Measurements from ENCODE around the gene TNFRSF9. TPM values are rescaled to one million over a fixed set of nuclear protein-coding genes. Genes with fewer than 3 reads are reported as not detected.

The TNFRSF9 gene
- total and polyA plus RNA-seq, 2 experiments from 2014 or later: not detected

GRCh38 chr1:7987528-7987927 lies 46.9 kb upstream of the TNFRSF9 start:
- Histone ChIP-seq H3K36me3 (ENCODE audit: insufficient read depth) (peaks cover 28% of the 10 kb centered on the region), H3K27me3 (ENCODE audit: insufficient read depth) (no peaks in the 10 kb centered on the region), H3K9me2 (ENCODE audit: insufficient read depth) (no peaks in the 10 kb centered on the region), H3K4me3 (no peak overlapping the region), H3K27ac (ENCODE audit: low read depth) (no peak overlapping the region), H3F3A (replicated peaks; ENCODE audit: low read depth) (peaks cover 9% of the 10 kb centered on the region; the same call in 1 of the 2 replicates), H3K79me2 (replicated peaks; ENCODE audit: insufficient read depth) (peaks cover 9% of the 10 kb centered on the region), H4K20me1 (replicated peaks; ENCODE audit: insufficient read depth) (no peaks in the 10 kb centered on the region), H3K4me1 (ENCODE audit: insufficient read depth) (peaks cover 2% of the 10 kb centered on the region; the same call in 1 of the 2 replicates), H2AFZ (no peak overlapping the region), H3K4me2 (no peak overlapping the region)
- no peak for ATAC-seq
- TF ChIP-seq, protein P1, sequence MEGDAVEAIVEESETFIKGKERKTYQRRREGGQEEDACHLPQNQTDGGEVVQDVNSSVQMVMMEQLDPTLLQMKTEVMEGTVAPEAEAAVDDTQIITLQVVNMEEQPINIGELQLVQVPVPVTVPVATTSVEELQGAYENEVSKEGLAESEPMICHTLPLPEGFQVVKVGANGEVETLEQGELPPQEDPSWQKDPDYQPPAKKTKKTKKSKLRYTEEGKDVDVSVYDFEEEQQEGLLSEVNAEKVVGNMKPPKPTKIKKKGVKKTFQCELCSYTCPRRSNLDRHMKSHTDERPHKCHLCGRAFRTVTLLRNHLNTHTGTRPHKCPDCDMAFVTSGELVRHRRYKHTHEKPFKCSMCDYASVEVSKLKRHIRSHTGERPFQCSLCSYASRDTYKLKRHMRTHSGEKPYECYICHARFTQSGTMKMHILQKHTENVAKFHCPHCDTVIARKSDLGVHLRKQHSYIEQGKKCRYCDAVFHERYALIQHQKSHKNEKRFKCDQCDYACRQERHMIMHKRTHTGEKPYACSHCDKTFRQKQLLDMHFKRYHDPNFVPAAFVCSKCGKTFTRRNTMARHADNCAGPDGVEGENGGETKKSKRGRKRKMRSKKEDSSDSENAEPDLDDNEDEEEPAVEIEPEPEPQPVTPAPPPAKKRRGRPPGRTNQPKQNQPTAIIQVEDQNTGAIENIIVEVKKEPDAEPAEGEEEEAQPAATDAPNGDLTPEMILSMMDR (conservative IDR thresholded peaks at IDR 0.05; ENCODE audit: low read depth in 2 of 2): no peak
- Mint-ChIP-seq H3K36me3 (ENCODE audit: low read depth) (peaks cover 51% of the 10 kb centered on the region), H3K27ac (no peak overlapping the region), H3K9me3 (no peaks in the 10 kb centered on the region), H3K27me3 (ENCODE audit: insufficient read depth, low read depth, poor library complexity) (peaks cover 12% of the 10 kb centered on the region), H3K4me1 (peaks cover 18% of the 10 kb centered on the region), H3K4me3 (no peak overlapping the region)
- DNase-seq (ENCODE audit: low spot score): no peak

DNA sequence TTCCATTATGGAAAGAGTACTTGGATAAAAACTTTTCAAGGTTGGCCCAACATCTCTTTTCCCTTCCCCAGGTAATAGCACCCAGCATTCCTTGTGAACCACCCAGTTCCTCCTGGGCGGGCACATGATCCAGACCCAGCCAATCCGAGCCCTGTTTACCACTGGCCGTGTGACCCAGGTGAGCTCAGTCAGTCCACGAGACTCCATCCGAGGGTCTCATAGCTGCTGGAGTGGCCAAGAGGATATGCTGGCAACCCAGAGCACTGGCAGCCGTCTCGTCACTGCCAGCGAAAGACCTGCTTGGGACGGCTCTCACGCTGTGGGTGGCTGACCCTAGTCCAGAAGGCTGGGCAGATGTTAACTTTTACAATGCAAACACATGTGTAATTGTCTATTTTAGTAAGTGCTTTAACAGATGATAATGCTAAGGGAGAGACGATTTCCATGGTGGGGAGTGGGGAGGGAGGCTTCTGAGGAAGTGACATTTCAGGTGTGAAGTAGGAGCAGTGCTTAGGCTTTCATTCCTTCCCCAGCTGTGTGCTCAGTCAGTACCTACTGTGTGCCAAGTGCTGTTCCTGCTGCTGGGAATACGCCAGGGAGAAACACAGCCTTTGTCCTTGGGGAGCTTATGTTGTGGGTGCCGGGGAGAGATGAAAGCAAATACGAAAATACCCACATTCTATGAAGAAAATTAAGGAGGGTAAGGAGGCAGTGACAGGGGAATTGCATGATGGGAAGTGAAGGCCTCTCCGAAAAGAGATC lies 45.4 kb upstream of the TNFRSF9 start:
- H3F3A ChIP-seq (replicated peaks; ENCODE audit: low read depth): peaks cover 2% of the 10 kb centered on the region; the same call in 1 of the 2 replicates
- H3K4me1 ChIP-seq (ENCODE audit: insufficient read depth): no peaks in the 10 kb centered on the region
- no peak overlapping the region; the same call in 1 of the 2 replicates for H3K27ac ChIP-seq (ENCODE audit: low read depth)
- H3K9me2 ChIP-seq (ENCODE audit: insufficient read depth): no peaks in the 10 kb centered on the region
- Mint-ChIP-seq H3K4me1 (peaks cover 13% of the 10 kb centered on the region), H3K9me3 (no peaks in the 10 kb centered on the region), H3K27ac (no peak overlapping the region; the same call in 1 of the 2 replicates), H3K4me3 (no peak overlapping the region; the same call in 2 of the 3 replicates), H3K36me3 (ENCODE audit: low read depth) (peaks cover 62% of the 10 kb centered on the region), H3K27me3 (ENCODE audit: insufficient read depth, low read depth, poor library complexity) (peaks cover 12% of the 10 kb centered on the region)
- H4K20me1 ChIP-seq (replicated peaks; ENCODE audit: insufficient read depth): no peaks in the 10 kb centered on the region; the same call in 1 of the 2 replicates
- H2AFZ ChIP-seq: no peak overlapping the region
- peaks cover 28% of the 10 kb centered on the region for H3K36me3 ChIP-seq (ENCODE audit: insufficient read depth)
- H3K27me3 ChIP-seq (ENCODE audit: insufficient read depth): no peaks in the 10 kb centered on the region
- H3K4me2 ChIP-seq: no peak overlapping the region
- H3K79me2 ChIP-seq (replicated peaks; ENCODE audit: insufficient read depth): peaks cover 10% of the 10 kb centered on the region
- no peak for TF ChIP-seq NANOG (IDR thresholded peaks at IDR 0.05; ENCODE audit: borderline replicate concordance)
- TF ChIP-seq EZH2phosphoT487 (IDR thresholded peaks at IDR 0.05; ENCODE audit: unreplicated experiment): no peak
- DNase-seq (ENCODE audit: low spot score) (no peak), ATAC-seq (no peak)
- H3K4me3 ChIP-seq: no peak overlapping the region

GRCh38 chr1:7984811-7985210 lies 44.2 kb upstream of the TNFRSF9 start:
- TF ChIP-seq ZNF331 (CRISPR knock-in tag; IDR thresholded peaks at IDR 0.05; ENCODE audit: low read depth) (no peak), CREB1 (CRISPR knock-in tag; IDR thresholded peaks at IDR 0.05; ENCODE audit: low read depth) (no peak), POLR2AphosphoS5 (IDR thresholded peaks at IDR 0.05; ENCODE audit: low read depth) (no peak), EZH2phosphoT487 (IDR thresholded peaks at IDR 0.05; ENCODE audit: unreplicated experiment) (no peak)
- TF ChIP-seq, protein P1 (conservative IDR thresholded peaks at IDR 0.05; ENCODE audit: low read depth in 2 of 2): no peak
- DNase-seq (ENCODE audit: low spot score) (no peak), ATAC-seq (no peak)
- H3K27me3 Mint-ChIP-seq (ENCODE audit: insufficient read depth, low read depth, poor library complexity): peaks cover 9% of the 10 kb centered on the region
- H3K4me3 Mint-ChIP-seq: no peak overlapping the region
- H3K27me3 ChIP-seq (ENCODE audit: insufficient read depth): no peaks in the 10 kb centered on the region
- H3K36me3 ChIP-seq (ENCODE audit: insufficient read depth): peaks cover 35% of the 10 kb centered on the region
- peaks cover 66% of the 10 kb centered on the region for H3K36me3 Mint-ChIP-seq (ENCODE audit: low read depth)
- H3F3A ChIP-seq (replicated peaks; ENCODE audit: low read depth): no peaks in the 10 kb centered on the region
- H3K9me2 ChIP-seq (ENCODE audit: insufficient read depth): no peaks in the 10 kb centered on the region
- no peak overlapping the region for H2AFZ ChIP-seq
- H3K27ac Mint-ChIP-seq: peak overlapping the region; percentile 65; the same call in 1 of the 2 replicates
- H3K4me1 ChIP-seq (ENCODE audit: insufficient read depth): no peaks in the 10 kb centered on the region
- no peak overlapping the region for H3K4me2 ChIP-seq
- H3K9me3 Mint-ChIP-seq: no peaks in the 10 kb centered on the region
- H3K27ac ChIP-seq (ENCODE audit: low read depth): peak overlapping the region; percentile 66; the same call in 1 of the 2 replicates
- peaks cover 13% of the 10 kb centered on the region for H3K4me1 Mint-ChIP-seq
- H4K20me1 ChIP-seq (replicated peaks; ENCODE audit: insufficient read depth): no peaks in the 10 kb centered on the region; the same call in 1 of the 2 replicates
- H3K79me2 ChIP-seq (replicated peaks; ENCODE audit: insufficient read depth): peaks cover 10% of the 10 kb centered on the region
- H3K4me3 ChIP-seq: no peak overlapping the region

Data from GM23338 (cell line).